Chondrocyte (in vitro differentiated cells): Measurements from ENCODE around the gene CHD6. TPM values are rescaled to one million over a fixed set of nuclear protein-coding genes. Genes with fewer than 3 reads are reported as not detected.

Source experiments
- DNase-seq: peaks from one replicate; pipeline ENCODE4 v3.0.0; 2021; ENCODE audit warnings: mixed read lengths, low spot score
- H3K27ac Mint-ChIP-seq: one replicate; pipeline ENCODE4 v1.8.0; 2021; ENCODE audit warnings: mild to moderate bottlenecking, moderate library complexity, mixed read lengths; ENCODE audit not compliant: unreplicated experiment
- H3K27me3 Mint-ChIP-seq: 2 replicates; pipeline ENCODE4 v1.8.0; 2021; ENCODE audit warnings: low read depth, mixed read lengths
- H3K36me3 Mint-ChIP-seq: 2 replicates; pipeline ENCODE4 v1.8.0; 2021; ENCODE audit warnings: low read depth, mixed read lengths
- H3K4me1 Mint-ChIP-seq: 2 replicates; pipeline ENCODE4 v1.8.0; 2021; ENCODE audit warnings: low read depth, mild to moderate bottlenecking, mixed read lengths
- H3K4me3 Mint-ChIP-seq: one replicate; pipeline ENCODE4 v1.8.0; 2021; ENCODE audit warnings: mild to moderate bottlenecking, moderate library complexity, mixed read lengths; ENCODE audit not compliant: unreplicated experiment
- H3K9me3 Mint-ChIP-seq: 2 replicates; pipeline ENCODE4 v1.8.0; 2021; ENCODE audit warnings: low read depth, mixed read lengths
- CTCF ChIP-seq: fragments of 200-600 bp; sonication (generic); IDR thresholded peaks from 2 replicates; pipeline ENCODE4 v1.5.0; 2021; ENCODE audit warnings: antibody characterized with exemption, mild to moderate bottlenecking, moderate library complexity
- total RNA-seq: library from RNA; stranded (reverse); gene quantifications from 3 replicates; pipeline ENCODE4 v1.2.1, GENCODE V29; 2021

CHD6 gene
- total RNA-seq, 1 donor from 2014 or later, result 29.9 TPM

- H3K27me3 Mint-ChIP-seq, result no peaks in the 10 kb centered on the region
- DNase-seq, result no peak
Measured at GRCh38 chr20:41398408-41398807, 219.8 kb downstream of the CHD6 start.

DNA sequence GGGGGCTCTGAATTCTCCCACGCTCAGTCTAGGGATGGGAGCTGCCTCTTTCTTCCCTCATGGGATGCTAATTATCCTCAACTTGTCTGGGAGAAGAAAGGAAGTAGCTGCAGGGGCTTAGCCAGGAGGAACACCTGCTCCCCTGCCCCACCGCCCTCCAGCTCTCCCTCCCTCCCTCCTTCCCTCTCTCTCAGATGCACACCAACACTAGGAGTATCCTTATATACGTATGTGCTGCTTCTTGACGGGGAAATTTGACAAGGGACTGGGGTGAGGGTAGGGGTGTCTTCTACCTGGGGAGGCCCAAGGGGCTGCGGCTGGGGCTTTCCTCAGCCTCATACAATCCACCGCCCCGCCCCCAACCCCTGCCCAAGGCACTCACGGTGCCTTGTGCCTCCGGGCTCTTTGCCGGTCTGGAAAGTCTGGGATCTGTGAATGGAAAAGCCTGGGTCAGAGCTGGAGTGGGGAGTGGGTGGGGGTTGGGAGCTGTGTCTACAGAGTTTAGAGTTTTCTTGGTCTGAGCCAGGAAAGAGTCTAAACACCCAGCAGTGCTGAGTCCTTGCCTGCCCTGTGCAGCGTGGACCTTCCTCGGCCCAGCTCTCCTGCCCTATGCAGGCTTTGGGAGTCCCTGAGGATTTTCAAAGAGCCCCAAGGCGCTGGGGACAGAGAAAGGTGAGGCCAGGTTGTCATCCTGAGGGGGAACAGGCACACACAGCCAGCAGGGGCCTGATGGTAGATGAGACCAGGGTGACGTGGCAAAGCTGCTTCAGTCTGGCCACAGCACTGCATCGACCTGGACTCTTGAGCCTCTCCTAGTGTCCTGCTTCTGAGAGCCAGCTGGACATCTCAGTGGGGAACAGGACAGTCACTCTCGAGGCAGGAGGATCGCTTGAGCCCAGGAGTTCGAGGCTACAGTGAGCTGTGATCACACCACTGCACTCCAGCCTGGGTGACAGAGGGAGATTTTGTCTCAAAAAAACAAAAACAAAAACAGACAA is 222.2 kb downstream of the CHD6 start:
- TF ChIP-seq CTCF, result no peak
- no peaks in the 10 kb centered on the region for H3K27me3 Mint-ChIP-seq
- H3K4me3 Mint-ChIP-seq, result no peak overlapping the region
- peaks cover 11% of the 10 kb centered on the region for H3K4me1 Mint-ChIP-seq
- H3K27ac Mint-ChIP-seq, result no peak overlapping the region
- no peaks in the 10 kb centered on the region for H3K9me3 Mint-ChIP-seq
- DNase-seq, result no peak
- H3K36me3 Mint-ChIP-seq, result no peaks in the 10 kb centered on the region

More at GRCh38 chr20:41398408-41398807, 219.8 kb downstream of the CHD6 start:
- Mint-ChIP-seq H3K36me3 (peaks cover 2% of the 10 kb centered on the region), H3K27ac (no peak overlapping the region), H3K9me3 (no peaks in the 10 kb centered on the region), H3K4me3 (no peak overlapping the region), H3K4me1 (peaks cover 3% of the 10 kb centered on the region)
- TF ChIP-seq CTCF, result no peak

DNA sequence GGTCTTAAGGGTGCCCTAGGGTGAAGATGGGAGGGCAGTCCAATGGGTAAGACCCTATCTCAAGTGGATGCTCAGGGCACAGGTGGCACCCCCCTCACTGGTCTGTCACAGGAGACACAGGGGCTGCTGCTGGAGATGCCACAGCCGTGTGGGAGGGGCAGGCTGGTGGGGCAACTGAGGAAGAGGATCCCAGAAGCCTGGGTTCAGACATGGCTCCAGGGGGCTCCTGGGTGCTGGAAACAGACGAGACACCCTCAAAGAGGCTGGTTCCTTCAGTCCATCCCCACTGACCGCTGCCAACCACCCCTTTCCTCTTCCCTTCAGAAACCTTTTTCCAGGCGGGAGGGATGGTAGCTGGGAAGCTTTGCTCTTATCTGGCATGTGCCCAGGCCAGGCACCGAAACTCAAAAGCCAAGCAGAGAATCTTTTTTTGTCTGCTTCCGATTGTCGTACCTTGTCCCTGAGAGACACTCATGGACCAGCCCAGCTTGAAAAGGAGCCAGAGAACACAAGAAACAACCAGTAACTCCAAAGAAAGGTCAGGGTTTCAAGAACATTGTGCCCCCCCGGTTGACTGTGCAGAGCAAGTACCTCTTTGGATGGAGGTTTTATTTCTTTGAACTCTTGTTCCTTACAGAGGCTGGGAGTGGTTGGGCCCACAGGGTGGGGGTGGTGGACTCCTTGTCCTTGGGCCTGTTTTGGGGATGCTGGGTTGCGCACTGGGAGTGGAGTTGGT is 223.1 kb downstream of the CHD6 start:
- no peak overlapping the region for H3K4me3 Mint-ChIP-seq
- no peak overlapping the region for H3K27ac Mint-ChIP-seq
- no peaks in the 10 kb centered on the region for H3K27me3 Mint-ChIP-seq
- no peak for DNase-seq
- no peaks in the 10 kb centered on the region for H3K9me3 Mint-ChIP-seq
- TF ChIP-seq CTCF, result no peak
- peaks cover 11% of the 10 kb centered on the region for H3K4me1 Mint-ChIP-seq
- no peaks in the 10 kb centered on the region for H3K36me3 Mint-ChIP-seq

- Mint-ChIP-seq H3K27me3 (no peaks in the 10 kb centered on the region), H3K27ac (no peak overlapping the region), H3K9me3 (no peaks in the 10 kb centered on the region), H3K4me1 (peaks cover 11% of the 10 kb centered on the region), H3K36me3 (no peaks in the 10 kb centered on the region), H3K4me3 (no peak overlapping the region)
- TF ChIP-seq CTCF, result no peak
- no peak for DNase-seq
Measured at GRCh38 chr20:41394081-41394480, 224.1 kb downstream of the CHD6 start.

DNA sequence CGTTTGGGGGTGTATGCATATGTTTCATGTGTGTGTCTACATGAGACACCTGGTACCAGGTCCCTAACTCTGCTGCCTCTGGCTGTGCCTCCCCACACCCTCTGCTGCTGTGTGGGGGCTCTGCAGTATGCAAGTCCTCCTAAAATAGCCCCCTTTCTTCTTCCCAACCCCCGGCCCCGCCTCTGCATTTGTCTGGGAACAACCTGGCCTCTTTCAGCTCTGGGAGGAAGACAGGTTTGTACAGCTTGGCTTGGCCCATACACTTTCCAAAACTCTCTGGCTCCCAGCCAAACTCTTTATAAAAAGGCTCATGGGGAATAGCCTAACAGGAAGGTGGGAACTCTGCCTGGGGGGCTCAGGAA is 224.5 kb downstream of the CHD6 start:
- DNase-seq, result no peak
- no peaks in the 10 kb centered on the region for H3K36me3 Mint-ChIP-seq
- no peaks in the 10 kb centered on the region for H3K9me3 Mint-ChIP-seq
- TF ChIP-seq CTCF, result no peak
- H3K4me3 Mint-ChIP-seq, result no peak overlapping the region
- peaks cover 11% of the 10 kb centered on the region for H3K4me1 Mint-ChIP-seq
- H3K27me3 Mint-ChIP-seq, result no peaks in the 10 kb centered on the region
- H3K27ac Mint-ChIP-seq, result no peak overlapping the region
